Right ventricle myocardium superior (tissue), 1 donor: ENCODE measurements around the gene SCP2D1. TPM values are rescaled to one million over a fixed set of nuclear protein-coding genes. Genes with fewer than 3 reads are reported as not detected.

ENCODE experiments used
- ATAC-seq: fragments of 200-7000 bp; cut with Tn5 transposase; one replicate; pipeline ENCODE4 v1.9.1; 2020; ENCODE audit warnings: mild to moderate bottlenecking; ENCODE audit not compliant: poor library complexity
- DNase-seq: peaks from one replicate; pipeline ENCODE4 v3.0.0-alpha.2; 2020
- intact Hi-C: fragments of 100-400 bp; cut with DNase I; formaldehyde crosslinking; loops from one replicate; pipeline ENCODE4 v1.11.2; 2022
- total RNA-seq: library from RNA; stranded (reverse); fragmentation: NEBNext Ultra II Directional; extraction: Animal tissue kit (Norgen Biotek cat#: 25700); gene quantifications from one replicate; pipeline ENCODE4 v1.2.1, GENCODE V29; 2021
- donor health status: DM: no; HTN: yes; CAD: no; lungs with severe emphysema.

Gene SCP2D1
- total RNA-seq, 1 donor from 2014 or later: not detected

DNA sequence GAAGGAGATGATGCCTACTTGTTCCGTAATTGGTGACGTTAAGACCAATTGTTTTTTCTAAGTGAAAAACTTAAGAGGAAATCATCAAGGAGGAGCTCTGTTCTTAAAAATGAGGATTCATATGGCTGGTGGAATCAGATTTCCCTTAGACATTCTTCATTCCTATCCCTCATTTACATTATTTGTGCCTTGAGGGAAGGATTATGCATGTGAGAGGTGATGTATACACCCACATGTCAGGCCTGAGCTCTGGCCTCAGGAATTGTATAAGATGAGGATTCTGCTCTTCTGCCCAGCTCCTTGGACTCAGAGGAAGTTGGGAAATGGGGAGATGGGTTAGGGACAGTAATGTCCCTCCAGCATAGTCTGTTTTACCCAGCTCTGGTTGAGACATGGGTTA, 42.3 kb downstream of the SCP2D1 start:
- ATAC-seq: no peak
- no peak for DNase-seq

DNA sequence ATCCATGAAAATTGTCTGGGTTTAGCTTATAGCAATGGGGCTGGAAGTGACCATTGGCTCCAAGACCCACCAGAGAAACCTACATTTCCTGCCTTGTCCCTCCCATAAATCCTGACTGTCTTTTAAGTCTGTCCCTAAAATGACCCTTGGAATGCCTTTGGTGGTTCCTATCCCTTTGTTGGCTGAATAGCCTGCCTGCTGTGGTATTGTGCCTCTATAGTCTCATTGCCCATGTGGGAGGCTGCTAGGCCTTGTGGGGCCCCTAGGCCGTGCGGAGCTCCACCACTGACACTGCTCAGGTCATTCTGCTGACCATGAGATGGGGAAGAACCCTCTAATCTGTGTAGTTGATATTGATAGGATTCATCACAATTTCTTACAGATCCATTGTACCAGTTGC, 43.3 kb downstream of the SCP2D1 start:
- no peak for DNase-seq
- intact Hi-C loops: no loop called here
- no peak for ATAC-seq

More for the DNA sequence above, 42.3 kb downstream of the SCP2D1 start:
- intact Hi-C loops: no loop called here

DNA sequence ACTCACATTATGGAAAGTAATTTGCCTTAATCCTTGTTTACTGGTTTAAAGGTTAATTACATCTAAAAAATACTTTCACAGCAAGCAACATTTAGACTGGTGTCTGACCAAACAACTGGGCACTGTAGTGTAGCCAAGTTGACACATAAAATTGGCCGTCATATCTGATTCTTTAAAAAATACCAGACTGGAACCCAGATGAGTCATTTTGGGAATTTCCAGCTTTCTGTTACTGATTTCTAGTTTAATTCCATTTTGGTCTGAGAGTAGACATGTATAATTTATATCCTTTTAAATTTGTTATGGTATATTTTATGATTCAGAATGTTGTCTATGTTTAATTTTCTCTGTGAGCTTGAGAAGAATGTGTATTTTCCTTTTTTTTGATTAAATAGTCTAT, 44.1 kb downstream of the SCP2D1 start:
- ATAC-seq (no peak), DNase-seq (no peak)
- intact Hi-C loops: no loop called here

DNA sequence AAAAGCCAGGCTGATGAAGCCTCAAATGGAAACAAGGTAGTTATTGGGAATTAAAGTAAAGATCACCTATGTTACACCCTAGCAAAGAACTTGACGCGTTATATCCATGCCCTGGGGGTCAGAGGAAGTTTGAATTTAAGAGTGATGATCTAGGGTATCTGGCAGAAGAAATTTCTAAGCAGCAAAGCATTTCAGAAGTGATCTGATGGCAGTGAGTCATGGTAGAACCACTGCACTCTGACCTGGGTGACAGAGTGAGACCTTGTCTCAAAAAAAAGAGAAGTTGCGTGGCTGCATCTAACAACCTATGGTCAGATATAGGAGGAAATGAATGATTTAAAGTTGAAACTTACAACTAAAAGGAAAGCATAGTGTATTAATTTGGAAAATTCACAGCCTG, 45.2 kb downstream of the SCP2D1 start:
- intact Hi-C loops: no loop called here
- ATAC-seq: no peak
- DNase-seq: no peak

Other genes starting within 250 kb of the SCP2D1 start
- gene SMIM26, start 246.4 kb upstream of the SCP2D1 start, total RNA-seq: 108 TPM
- 12.4 TPM for gene DTD1, start 225.7 kb upstream of the SCP2D1 start, total RNA-seq